SH-SY5Y (cell line): ENCODE measurements around the gene RUFY4.

Experiments
- GATA2 ChIP-seq: IDR thresholded peaks from 2 replicates; pipeline ENCODE4 v1.6.1; 2011; ENCODE audit warnings: mild to moderate bottlenecking, low read depth, low read length
- GATA3 ChIP-seq: IDR thresholded peaks from 2 replicates; pipeline ENCODE4 v1.6.1; 2011; ENCODE audit warnings: low read depth, mild to moderate bottlenecking, low read length, moderate library complexity

GRCh38 chr2:218091746-218092145 lies 22.7 kb downstream of the RUFY4 start:
- TF ChIP-seq GATA3, result no peak
- TF ChIP-seq GATA2, result no peak
